CD4-positive, alpha-beta T cell treated with Interleukin-4 for 4 hours (primary cell): Measurements from ENCODE around the gene NVL.
A peak's percentile ranks its signal among the peaks of the same experiment; 100 is the strongest.
"Not testable (repeated sequence)": the region's sequence is repeated elsewhere in the genome, so short reads cannot be mapped to it uniquely, and the experiment has no call there.

ENCODE experiments used
- DNase-seq: peaks from one replicate; pipeline ENCODE4 v3.0.0-alpha.2; 2020

NVL gene

GRCh38 chr1:224329842-224330753 lies at the start of gene NVL:
Gene NVL (minus strand): TSS chr1:224330172. CDS start chr1:224330127, 45 bp downstream.
- DNase-seq, result peak; percentile 83

DNA sequence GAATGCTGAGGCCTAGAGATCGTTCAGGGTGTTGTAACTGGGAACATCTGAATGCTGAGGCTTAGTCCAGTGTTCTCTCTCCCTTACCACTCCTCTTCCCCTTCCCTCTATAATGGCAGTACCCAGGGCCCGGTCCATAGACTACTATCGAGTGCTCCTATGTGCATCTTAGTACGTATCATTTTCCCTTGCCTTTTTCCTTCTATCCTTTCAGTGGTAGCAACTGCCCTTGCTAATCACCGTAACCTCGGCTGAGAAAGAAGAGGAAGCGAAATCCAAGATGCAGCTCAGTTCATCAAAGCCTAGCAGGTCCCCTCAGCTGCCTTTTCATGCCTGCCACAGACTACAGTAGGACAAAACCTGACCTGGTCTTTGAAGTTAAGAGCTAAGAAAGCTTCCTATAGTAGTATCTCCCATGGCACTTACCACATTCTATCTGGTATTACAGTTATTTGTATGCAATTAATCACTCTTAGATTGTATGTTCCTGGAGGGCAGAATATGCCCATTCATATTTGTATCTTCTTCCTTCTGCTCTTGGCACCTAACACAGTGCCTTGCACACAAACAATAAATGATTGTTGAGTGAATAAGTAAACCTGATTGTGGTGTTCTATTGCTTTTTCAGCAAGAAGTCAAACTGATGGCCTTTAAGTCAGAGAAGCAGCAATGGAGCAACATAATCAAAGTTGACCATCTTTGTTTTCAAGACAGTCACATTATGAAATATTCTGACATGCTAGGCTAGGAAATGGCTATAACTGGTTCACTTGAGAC lies 49.1 kb upstream of the NVL start:
- no peak for DNase-seq

- peak; percentile 68 for DNase-seq
Measured at GRCh38 chr1:224377676-224378006, 47.7 kb upstream of the NVL start.

- peak; percentile 10 for DNase-seq
Measured at GRCh38 chr1:224375059-224375458, 45.1 kb upstream of the NVL start.

GRCh38 chr1:224373008-224373590 lies 43.1 kb upstream of the NVL start:
- no peak for DNase-seq

DNA sequence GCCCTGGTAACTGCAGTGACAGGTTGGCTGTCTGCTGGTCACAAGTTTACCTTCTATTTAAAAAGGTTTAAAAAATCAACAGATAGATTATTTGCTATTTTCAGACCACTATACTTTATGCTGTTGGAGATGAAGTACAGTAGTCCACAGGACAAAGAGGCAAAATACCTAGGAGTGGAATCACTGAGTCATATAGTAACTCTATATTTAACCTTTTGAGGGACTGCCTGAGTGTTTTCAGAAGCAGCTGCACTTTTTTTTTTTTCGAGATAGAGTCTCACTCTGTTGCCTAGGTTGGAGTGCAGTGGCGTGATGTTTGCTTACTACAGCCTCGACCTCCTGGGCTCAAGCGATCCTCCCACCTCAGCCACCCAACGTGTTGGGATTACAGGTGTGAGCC lies 38.4 kb upstream of the NVL start:
- no peak for DNase-seq

- no peak for DNase-seq
Measured at GRCh38 chr1:224359207-224359606, 29.2 kb upstream of the NVL start.

GRCh38 chr1:224358237-224358636 lies 28.3 kb upstream of the NVL start:
- DNase-seq, result no peak

- no peak for DNase-seq
Measured at GRCh38 chr1:224357626-224358124, 27.7 kb upstream of the NVL start.

- peak; percentile 95 for DNase-seq
Measured at GRCh38 chr1:224356685-224357625, 27.0 kb upstream of the NVL start, which contains the start of gene CNIH4. Gene CNIH4 (plus strand): TSS chr1:224356879. CDS start chr1:224356925, 46 bp downstream.

DNA sequence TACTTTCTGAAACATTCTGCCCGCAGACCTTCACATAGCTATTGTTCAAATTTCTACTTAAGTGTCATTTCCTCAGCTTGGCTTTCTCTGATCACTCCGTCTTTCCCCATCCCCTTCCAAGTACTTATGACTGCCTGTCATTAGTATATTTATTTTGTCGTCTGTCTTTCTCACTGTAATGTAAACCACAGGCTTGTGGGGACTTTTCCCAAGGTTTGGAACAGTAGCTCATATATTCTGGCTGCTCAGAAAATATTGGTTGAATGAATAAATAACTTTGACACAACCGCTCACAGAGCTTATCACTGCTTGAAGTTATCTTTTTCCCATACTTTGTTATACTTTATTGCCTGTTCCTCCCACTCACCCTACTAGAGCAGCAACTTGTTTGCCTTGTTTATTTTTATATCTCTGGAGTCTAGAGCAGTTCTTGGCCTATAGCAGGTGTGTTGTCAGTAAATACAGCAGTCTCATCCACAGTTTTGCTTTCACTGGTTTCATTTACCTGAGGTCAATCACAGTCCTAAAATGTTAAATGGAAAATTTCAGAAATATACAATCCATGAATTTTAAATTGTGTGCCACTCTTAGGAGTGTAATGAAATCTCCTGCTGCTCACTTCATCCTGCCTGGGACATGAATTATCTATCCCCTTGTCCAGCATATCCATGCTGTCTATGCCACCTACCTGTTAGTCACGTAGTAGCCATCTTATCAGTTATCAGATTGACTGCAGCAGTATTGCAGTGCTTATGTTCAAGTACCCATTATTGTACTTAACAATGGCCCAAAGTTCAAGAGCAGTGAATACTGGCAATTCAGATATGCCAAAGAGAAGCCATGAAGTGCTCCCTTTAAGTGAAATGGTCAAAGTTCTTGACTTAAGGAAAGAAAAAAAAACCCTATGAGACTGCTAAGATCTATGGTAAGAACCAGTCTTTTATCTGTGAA lies 24.3 kb upstream of the NVL start:
- no peak for DNase-seq

- DNase-seq, result not testable (repeated sequence)
Measured at GRCh38 chr1:224352436-224353085, 22.6 kb upstream of the NVL start.

- not testable (repeated sequence) for DNase-seq
Measured at GRCh38 chr1:224349716-224350115, 19.7 kb upstream of the NVL start.

DNA sequence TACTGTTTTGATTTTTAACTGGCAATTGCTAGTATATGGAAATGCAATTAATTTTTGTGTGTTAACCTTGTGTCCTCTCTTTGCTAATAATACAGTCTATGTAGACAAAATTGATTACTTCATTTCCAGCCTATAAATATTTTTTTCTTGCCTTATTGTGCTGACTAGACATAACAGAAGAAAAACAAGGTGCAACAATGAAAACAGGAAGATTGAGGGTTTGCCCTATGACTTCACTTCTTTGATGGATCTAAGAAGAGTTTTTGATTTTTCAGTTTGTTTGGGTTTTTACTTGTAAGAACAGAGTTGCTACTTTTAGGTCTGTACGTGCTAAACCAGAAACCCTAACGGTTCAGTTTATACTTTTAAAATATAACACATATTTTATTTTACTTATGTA lies 18.2 kb upstream of the NVL start:
- peak; percentile 51 for DNase-seq

DNA sequence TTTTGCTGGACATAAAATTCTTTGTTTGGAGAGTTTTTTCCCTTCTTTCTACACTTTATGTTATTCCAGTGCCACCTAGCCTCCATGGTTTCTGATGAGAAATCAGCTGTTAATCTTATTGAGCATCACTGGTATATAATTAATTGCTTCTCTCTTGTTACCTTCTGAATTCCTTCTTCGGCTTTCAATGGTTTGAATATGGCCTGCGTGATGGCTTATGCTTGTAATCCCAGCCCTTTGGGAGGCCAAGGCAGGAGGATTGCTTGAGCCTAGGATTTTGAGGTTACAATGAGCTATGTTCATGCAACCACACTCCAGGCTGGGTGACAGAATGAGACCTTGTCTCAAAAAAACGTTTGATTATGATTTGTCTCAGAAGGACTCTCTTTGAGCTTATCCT lies 13.7 kb upstream of the NVL start:
- DNase-seq, result no peak

DNA sequence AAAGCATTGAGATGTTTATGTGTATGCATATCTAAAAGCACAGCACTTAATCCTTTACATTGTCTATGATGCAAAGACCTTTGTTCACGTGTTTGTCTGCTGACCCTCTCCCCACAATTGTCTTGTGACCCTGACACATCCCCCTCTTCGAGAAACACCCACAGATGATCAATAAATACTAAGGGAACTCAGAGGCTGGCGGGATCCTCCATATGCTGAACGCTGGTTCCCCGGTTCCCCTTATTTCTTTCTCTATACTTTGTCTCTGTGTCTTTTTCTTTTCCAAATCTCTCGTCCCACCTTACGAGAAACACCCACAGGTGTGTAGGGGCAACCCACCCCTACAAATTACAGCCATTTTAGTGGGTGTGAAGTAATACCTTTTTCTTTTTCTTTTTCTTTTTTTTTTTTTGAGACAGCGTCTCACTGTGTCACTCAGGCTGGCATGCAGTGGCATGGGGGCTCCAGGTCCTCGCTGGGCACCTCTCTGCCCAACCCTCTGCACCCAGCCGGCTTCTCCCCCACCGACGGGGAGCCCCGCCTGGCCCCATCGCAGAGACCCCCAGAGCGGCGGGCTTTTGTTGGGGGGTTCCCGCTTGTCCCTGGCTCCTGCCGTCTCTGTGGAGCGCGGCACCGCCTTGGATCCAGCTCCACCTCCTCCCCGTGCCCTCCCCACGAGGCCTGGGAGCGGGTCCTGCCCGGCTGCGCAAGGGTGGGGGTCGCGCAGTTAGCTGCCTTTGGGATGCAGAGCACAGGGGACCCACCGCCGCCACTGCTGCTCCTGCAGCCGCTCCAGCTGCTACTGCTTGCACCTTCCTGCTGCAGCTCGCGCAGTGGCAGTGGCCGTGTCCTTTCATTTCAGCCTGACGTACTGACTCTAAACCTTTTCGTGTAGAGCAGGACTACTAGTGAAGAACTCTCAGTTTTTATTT lies 10.7 kb upstream of the NVL start:
- DNase-seq, result peak; percentile 25

- DNase-seq, result no peak
Measured at GRCh38 chr1:224339442-224340033, 9.6 kb upstream of the NVL start.

GRCh38 chr1:224338150-224338838 lies 8.3 kb upstream of the NVL start:
- no peak for DNase-seq
